ENCODE measurements around the gene TUBG1. TPM values are rescaled to one million over a fixed set of nuclear protein-coding genes. Genes with fewer than 3 reads are reported as not detected.

TUBG1 gene
- total RNA-seq, 1 experiment from 2014 or later, result 140 TPM

DNA sequence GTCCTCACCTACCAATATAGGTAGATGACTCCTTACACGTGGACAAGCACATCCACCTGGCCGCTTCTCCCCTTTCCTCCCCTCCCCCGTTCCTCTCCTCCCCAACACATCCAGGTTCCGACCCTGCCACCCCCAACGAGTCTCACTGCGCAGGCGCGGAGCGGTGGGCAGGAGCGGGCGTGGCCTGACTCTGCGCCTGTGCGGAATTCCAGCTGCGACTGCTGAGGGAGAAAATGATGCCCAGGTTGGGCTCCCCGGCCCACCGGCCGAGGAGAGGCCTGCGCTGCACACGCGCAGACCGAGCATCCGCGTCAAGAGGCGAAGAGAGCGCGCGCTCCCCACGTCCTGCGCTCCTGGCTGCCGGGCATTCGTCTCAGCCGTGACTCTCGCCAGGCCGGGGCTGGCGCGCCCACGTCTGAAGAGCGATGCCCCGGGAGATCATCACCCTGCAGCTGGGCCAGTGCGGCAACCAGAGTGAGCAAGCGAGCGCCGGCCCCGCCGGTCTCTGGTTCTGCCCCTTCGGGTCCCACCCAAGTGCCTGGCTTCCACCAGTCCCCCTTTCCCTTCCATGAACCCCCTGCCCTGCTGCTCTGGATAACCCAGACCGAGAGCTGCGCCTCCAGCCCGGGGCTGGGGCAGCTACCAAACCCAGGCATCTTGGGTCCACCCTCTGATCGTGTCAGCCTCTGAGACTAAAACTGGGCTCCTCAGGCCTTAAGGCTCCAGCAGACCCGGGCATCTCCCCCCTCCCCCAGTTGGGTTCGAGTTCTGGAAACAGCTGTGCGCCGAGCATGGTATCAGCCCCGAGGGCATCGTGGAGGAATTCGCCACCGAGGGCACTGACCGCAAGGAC is 49.8 kb downstream of the TUBG1 start, which contains the start of gene TUBG2 (continued):
- TF ChIP-seq FOXP4 (CRISPR knock-in tag; IDR thresholded peaks at IDR 0.05), result 0 out of 2 replicates have a peak, but pooled peaks have one; percentile 25
- peak; percentile 73 for TF ChIP-seq ZNF121 (CRISPR knock-in tag; IDR thresholded peaks at IDR 0.05)
- TF ChIP-seq, protein P1, sequence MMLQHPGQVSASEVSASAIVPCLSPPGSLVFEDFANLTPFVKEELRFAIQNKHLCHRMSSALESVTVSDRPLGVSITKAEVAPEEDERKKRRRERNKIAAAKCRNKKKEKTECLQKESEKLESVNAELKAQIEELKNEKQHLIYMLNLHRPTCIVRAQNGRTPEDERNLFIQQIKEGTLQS (CRISPR knock-in tag; conservative IDR thresholded peaks at IDR 0.05), result no peak
- TF ChIP-seq, protein P2, sequence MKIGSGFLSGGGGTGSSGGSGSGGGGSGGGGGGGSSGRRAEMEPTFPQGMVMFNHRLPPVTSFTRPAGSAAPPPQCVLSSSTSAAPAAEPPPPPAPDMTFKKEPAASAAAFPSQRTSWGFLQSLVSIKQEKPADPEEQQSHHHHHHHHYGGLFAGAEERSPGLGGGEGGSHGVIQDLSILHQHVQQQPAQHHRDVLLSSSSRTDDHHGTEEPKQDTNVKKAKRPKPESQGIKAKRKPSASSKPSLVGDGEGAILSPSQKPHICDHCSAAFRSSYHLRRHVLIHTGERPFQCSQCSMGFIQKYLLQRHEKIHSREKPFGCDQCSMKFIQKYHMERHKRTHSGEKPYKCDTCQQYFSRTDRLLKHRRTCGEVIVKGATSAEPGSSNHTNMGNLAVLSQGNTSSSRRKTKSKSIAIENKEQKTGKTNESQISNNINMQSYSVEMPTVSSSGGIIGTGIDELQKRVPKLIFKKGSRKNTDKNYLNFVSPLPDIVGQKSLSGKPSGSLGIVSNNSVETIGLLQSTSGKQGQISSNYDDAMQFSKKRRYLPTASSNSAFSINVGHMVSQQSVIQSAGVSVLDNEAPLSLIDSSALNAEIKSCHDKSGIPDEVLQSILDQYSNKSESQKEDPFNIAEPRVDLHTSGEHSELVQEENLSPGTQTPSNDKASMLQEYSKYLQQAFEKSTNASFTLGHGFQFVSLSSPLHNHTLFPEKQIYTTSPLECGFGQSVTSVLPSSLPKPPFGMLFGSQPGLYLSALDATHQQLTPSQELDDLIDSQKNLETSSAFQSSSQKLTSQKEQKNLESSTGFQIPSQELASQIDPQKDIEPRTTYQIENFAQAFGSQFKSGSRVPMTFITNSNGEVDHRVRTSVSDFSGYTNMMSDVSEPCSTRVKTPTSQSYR (CRISPR knock-in tag; IDR thresholded peaks at IDR 0.05), result no peak
- TF ChIP-seq FOXJ3 (CRISPR knock-in tag; IDR thresholded peaks at IDR 0.05; ENCODE audit: borderline replicate concordance), result no peak
- TF ChIP-seq, protein P3, sequence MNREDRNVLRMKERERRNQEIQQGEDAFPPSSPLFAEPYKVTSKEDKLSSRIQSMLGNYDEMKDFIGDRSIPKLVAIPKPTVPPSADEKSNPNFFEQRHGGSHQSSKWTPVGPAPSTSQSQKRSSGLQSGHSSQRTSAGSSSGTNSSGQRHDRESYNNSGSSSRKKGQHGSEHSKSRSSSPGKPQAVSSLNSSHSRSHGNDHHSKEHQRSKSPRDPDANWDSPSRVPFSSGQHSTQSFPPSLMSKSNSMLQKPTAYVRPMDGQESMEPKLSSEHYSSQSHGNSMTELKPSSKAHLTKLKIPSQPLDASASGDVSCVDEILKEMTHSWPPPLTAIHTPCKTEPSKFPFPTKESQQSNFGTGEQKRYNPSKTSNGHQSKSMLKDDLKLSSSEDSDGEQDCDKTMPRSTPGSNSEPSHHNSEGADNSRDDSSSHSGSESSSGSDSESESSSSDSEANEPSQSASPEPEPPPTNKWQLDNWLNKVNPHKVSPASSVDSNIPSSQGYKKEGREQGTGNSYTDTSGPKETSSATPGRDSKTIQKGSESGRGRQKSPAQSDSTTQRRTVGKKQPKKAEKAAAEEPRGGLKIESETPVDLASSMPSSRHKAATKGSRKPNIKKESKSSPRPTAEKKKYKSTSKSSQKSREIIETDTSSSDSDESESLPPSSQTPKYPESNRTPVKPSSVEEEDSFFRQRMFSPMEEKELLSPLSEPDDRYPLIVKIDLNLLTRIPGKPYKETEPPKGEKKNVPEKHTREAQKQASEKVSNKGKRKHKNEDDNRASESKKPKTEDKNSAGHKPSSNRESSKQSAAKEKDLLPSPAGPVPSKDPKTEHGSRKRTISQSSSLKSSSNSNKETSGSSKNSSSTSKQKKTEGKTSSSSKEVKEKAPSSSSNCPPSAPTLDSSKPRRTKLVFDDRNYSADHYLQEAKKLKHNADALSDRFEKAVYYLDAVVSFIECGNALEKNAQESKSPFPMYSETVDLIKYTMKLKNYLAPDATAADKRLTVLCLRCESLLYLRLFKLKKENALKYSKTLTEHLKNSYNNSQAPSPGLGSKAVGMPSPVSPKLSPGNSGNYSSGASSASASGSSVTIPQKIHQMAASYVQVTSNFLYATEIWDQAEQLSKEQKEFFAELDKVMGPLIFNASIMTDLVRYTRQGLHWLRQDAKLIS (CRISPR knock-in tag; IDR thresholded peaks at IDR 0.05; ENCODE audit: borderline replicate concordance), result no peak
- TF ChIP-seq NR3C1 (CRISPR knock-in tag; conservative IDR thresholded peaks at IDR 0.05; ENCODE audit: low read depth), result no peak
- TF ChIP-seq PRRX2 (CRISPR knock-in tag; IDR thresholded peaks at IDR 0.05), result no peak
- TF ChIP-seq ATF1 (CRISPR knock-in tag; IDR thresholded peaks at IDR 0.05), result no peak
- TF ChIP-seq ARID4B (CRISPR knock-in tag; IDR thresholded peaks at IDR 0.05; ENCODE audit: borderline replicate concordance), result peak; percentile 52; the same call in 1 of the 2 replicates
- TF ChIP-seq RORB (CRISPR knock-in tag; IDR thresholded peaks at IDR 0.05), result no peak
- TF ChIP-seq ZNF423 (CRISPR knock-in tag; IDR thresholded peaks at IDR 0.05), result no peak
- 0 out of 2 replicates have a peak, but pooled peaks have one; percentile 6 for TF ChIP-seq ATF2 (CRISPR knock-in tag; IDR thresholded peaks at IDR 0.05; ENCODE audit: borderline replicate concordance, low read depth)
- TF ChIP-seq E2F4 (CRISPR knock-in tag; IDR thresholded peaks at IDR 0.05; ENCODE audit: borderline replicate concordance, low read depth), result no peak
- 0 out of 2 replicates have a peak, but pooled peaks have one; percentile 28 for TF ChIP-seq ZBTB43 (CRISPR knock-in tag; IDR thresholded peaks at IDR 0.05)
- TF ChIP-seq SP1 (CRISPR knock-in tag; conservative IDR thresholded peaks at IDR 0.05), result peak; percentile 65
- TF ChIP-seq, protein P4, sequence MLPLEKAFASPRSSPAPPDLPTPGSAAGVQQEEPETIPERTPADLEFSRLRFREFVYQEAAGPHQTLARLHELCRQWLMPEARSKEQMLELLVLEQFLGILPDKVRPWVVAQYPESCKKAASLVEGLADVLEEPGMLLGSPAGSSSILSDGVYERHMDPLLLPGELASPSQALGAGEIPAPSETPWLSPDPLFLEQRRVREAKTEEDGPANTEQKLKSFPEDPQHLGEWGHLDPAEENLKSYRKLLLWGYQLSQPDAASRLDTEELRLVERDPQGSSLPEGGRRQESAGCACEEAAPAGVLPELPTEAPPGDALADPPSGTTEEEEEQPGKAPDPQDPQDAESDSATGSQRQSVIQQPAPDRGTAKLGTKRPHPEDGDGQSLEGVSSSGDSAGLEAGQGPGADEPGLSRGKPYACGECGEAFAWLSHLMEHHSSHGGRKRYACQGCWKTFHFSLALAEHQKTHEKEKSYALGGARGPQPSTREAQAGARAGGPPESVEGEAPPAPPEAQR (CRISPR knock-in tag; IDR thresholded peaks at IDR 0.05), result no peak

Data from WTC11 (cell line).